SKM-1 (cell line): ENCODE measurements around the gene GALNT5.
"Not testable (repeated sequence)": the region's sequence is repeated elsewhere in the genome, so short reads cannot be mapped to it uniquely, and the experiment has no call there.

Experiments
- DNase-seq: peaks from one replicate; lab custom pipeline; 2025; ENCODE audit not compliant: unreplicated experiment; lab: John Stamatoyannopoulos, UW

The GALNT5 gene

GRCh38 chr2:157250836-157251235 lies 6.7 kb upstream of the GALNT5 start:
- DNase-seq, result no peak

GRCh38 chr2:157251932-157252331 lies 5.6 kb upstream of the GALNT5 start:
- no peak for DNase-seq

GRCh38 chr2:157252529-157252928 lies 5.0 kb upstream of the GALNT5 start:
- DNase-seq, result no peak

- DNase-seq, result no peak
These were observed 3.5 kb upstream of the GALNT5 start for GRCh38 chr2:157254041-157254440.

GRCh38 chr2:157255746-157256145 lies 1.8 kb upstream of the GALNT5 start:
- DNase-seq, result no peak

- DNase-seq, result no peak
These were observed 879 bp upstream of the GALNT5 start for GRCh38 chr2:157256626-157257025.

- DNase-seq, result no peak
These were observed 1.2 kb downstream of the GALNT5 start for GRCh38 chr2:157258520-157259326.

GRCh38 chr2:157259386-157259785 lies 1.9 kb downstream of the GALNT5 start:
- DNase-seq, result no peak

- no peak for DNase-seq
These were observed 2.5 kb downstream of the GALNT5 start for GRCh38 chr2:157259960-157260359.

- no peak for DNase-seq
These were observed 3.2 kb downstream of the GALNT5 start for GRCh38 chr2:157260533-157261198.

GRCh38 chr2:157261199-157261782 lies 3.8 kb downstream of the GALNT5 start:
- no peak for DNase-seq

GRCh38 chr2:157262248-157262647 lies 4.7 kb downstream of the GALNT5 start:
- DNase-seq, result no peak

- no peak for DNase-seq
These were observed 6.6 kb downstream of the GALNT5 start for GRCh38 chr2:157264099-157264498.

GRCh38 chr2:157265825-157266224 lies 8.3 kb downstream of the GALNT5 start:
- DNase-seq, result no peak

GRCh38 chr2:157267476-157267875 lies 10.0 kb downstream of the GALNT5 start:
- no peak for DNase-seq

GRCh38 chr2:157269060-157269459 lies 11.6 kb downstream of the GALNT5 start:
- no peak for DNase-seq

GRCh38 chr2:157269922-157270321 lies 12.4 kb downstream of the GALNT5 start:
- DNase-seq, result peak; percentile 23

GRCh38 chr2:157271590-157272203 lies 14.2 kb downstream of the GALNT5 start:
- no peak for DNase-seq

GRCh38 chr2:157279311-157279710 lies 21.8 kb downstream of the GALNT5 start:
- not testable (repeated sequence) for DNase-seq

GRCh38 chr2:157281316-157281715 lies 23.8 kb downstream of the GALNT5 start:
- no peak for DNase-seq

- DNase-seq, result no peak
These were observed 26.0 kb downstream of the GALNT5 start for GRCh38 chr2:157283468-157283867.

GRCh38 chr2:157287160-157287559 lies 29.7 kb downstream of the GALNT5 start:
- no peak for DNase-seq
